GM11168 (cell line): Measurements from ENCODE around the gene WSCD1.

Experiments used
- in situ Hi-C: fragments of 300-500 bp; cut with MboI; formaldehyde crosslinking; loops from one replicate; pipeline ENCODE4 v1.12.0; 2022; ENCODE audit warnings: low sequenced_read_pairs; ENCODE audit not compliant: unreplicated experiment

WSCD1 gene

DNA sequence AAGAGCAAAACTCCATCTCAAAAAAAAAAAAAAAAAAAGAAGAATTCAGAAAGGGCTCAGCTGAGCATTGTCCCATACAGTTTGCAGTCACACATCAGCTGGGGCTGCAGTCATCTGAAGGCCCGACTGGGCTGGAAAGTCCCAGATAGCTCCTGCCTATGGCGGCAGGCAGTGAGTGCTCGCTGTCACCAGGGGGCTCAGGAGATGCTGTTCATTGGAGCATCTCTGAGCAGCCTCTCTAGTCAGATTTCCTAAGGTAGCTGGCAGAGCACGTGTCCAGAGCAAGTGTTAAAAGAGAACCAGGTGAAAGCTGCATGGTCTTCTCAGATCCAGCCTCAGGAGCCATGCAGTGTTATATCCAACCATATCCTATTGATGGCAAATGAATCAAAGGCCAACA is 75.8 kb downstream of the WSCD1 start:
- in situ Hi-C loops: no loop called here

DNA sequence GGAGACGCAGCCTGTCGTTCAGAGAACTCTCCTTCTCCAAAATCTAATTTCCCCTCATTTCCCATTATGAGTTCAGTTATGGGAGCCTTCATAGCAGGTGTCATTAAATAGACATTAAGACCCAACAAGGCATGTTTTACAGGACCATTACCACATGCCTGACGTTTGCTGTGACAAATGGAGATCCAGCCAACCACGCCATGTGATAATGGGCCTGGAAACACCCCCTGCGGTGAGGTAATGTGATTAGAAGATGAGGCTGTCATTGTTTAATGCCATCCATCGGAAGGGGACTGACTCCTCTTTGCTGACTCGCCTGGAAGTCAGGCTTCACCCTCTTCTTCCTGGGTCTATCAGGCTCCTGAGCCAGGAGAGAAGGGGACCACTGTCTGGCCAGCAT is 76.9 kb downstream of the WSCD1 start:
- in situ Hi-C loops: no loop called here

DNA sequence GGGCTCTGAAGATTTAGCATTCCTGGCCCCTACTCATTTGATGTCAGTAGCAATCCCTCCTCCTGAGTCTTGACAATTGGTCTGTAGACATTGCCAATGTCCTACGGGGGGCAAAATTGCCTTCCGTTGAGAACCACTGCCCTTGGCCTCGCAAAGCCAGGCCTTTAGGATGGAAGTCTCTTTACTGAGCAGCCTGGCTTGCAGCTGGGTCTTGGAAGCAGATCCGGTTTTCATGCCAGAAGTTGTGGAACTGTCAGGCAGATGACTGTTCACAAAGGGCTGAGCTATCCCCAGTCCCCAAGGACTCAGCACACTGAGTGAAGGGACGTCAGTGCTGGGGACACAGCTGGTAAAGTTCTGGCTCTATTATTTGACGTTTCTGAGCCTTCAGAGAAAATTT is 83.2 kb downstream of the WSCD1 start:
- in situ Hi-C loops: no loop called here

DNA sequence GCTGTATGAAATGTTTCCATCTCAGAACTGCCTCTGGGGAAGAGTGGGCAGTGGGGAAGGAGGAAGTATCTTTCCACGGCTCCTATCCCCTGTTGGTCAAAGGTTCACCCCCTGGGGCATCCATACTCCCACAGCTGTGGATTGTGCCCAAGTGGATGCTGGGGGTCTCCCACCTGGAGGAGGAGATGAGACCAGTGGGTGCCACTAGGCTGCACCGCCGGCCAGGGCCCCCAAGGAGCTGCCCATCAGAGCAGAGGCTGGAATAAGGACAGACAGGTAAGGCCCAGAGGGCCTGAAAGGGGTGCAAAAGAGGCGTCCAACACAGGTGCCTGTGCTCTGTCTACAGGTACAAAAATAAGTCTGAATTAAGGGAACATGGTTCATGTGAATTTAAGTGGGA is 87.5 kb downstream of the WSCD1 start:
- in situ Hi-C loops: no loop called here

DNA sequence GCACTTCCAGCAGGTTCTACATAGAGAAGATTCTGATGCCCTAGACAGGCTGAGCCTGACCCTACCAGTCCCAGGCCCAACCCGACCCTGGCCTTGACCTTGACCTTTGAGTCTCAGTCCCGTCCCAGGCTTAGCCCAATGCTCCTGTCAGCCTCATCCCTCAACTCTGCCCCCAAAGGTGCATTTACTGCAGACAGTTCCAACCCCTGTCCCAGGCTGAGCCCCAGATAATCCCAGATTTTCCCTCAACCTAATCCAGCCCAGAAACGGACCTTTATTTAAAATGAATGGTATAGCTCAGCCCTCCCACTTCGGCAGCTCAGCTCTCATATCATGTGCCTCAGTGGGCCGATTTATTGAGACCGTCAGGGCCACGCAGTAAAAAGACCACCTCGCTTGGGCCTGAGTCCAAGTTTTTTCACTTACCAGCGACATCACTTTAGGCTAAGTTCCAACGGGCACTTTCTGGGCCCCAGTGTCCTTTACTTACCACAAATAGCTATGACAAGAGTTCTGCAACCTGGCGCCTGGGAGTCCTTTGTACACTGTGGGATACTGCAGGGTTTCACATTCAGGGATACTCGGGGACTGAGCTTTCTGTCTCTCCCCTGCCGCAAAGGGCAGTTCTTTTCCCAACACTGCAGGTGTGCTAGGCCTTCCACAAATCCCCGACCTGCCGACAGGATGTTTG is 89.5 kb downstream of the WSCD1 start:
- in situ Hi-C loops: no loop called here

DNA sequence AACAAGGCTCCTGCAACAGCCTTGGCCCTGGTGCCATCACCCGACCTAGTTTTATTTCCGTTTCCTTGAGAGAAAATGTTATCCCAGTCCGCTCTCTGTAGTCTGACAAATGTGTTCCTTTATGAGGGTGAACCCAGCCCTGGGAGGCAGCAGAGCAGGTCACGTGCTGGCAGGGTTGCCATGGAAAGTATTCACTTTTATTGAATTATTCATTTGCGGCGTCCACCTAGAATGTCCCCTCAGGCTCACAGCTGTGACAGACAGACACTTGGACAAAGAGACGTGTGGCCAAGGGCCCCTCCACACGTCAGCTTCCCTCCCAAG is 90.0 kb downstream of the WSCD1 start:
- in situ Hi-C loops: no loop called here

DNA sequence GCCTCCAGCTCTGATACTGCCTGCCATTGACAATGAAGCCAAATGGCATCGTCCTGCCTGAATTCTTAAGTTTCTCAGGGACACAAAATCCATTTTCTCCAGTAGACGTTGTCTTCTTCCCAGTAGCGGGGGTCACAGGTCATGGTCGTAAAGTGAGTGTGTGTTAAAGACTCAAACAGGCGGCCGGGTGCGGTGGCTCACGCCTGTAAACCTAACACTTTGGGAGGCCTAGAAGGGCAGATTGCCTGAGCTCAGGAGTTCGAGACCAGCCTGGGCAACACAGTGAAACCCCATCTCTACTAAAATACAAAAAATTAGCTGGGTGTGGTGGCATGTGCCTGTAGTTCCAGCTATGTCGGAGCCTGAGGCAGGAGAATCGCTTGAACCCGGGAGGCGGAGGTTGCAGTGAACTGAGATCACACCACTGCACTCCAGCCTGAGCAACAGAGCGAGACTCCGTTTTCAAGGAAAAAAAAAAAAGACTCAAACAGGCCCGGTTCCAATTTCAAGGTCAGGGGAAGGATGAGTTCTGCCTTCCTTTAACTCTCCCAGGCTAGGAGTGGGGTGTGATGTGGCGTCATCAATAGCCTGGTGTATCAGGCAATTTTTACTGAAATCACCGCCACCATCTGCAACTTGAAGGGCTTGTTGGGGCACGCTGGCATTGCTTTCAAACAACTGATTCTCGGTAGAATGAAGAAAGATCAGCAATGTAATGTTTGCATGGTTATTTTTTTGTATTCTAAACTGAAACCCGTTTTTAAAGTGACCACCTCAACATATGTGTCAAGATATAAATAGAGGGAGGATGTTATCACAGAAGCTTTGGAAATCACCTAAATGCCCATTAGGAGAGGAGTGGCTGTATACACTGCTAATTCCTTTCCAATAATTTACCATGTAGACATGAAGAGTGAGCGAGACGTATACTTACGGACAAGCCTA is 91.0 kb downstream of the WSCD1 start:
- in situ Hi-C loops: no loop called here

DNA sequence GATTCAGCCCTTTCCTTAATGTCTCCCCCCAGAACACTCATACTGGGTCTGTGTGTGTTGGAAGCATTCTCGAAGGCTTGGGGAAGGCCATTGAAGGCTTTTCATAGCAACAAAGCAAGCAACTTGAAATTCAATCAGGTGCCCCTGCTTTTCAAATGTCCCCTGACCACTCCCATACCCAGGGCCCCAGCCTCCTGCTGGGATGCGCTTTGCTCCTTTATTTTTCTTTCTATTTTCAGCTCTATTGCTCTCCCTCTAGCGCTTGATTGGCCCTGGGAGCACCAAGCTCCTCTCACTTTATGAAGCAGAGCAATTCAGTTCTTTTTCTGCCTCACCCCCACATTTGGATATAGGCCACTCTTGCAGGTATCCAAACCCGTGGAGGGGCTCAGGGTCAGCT is 92.0 kb downstream of the WSCD1 start:
- in situ Hi-C loops: no loop called here

DNA sequence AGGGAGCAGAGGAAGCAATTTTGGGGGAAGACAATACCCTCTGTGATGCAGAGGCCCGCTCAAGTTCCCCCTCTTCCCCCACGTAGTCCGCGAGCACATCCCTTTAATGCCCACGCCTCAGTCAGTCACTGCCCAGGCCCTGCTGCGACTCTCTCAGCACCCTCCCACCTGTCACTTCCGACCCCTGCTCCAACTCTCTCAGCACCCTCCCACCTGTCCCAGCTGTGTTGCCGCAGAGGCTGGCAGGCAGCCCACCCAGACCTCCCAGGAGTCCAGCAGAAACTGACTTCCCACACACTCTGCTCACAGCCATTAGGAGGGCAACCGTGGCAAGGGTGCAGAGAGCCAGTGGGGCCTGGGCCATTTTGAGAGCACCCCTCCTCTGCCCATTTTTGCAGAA is 92.7 kb downstream of the WSCD1 start:
- in situ Hi-C loops: no loop called here

DNA sequence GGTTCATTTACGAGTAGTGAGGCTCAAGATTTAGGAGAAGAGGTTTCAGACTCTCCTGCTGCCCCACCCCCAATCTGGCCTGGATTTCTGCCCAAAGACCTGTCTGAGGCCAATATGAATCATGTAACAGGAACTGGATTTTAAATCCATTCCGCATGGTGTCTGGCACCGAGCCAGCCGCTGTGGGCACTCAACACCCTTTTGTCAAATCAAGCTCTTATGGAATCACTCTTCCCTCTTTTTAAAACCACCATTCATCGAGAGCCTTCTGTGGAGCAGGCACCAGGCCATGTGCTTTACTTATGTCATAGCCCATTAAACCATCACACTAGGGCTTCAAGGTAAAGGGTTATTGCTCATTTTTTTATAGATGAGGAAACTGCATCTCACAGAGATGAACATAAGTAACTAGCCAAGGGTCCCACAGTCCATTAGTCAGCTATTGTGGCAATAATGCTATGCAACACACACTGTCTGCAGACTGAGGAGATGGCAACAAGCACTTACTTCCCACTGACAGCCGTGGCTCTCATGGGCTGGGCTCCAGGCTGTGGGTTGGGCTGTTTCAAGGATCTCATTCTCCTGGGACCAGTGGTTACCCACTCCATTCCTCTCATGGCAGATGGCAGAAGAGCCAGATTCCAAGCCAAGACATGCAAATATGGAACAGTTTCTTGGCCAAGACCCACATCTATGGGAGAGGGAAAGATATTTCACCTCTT is 93.6 kb downstream of the WSCD1 start:
- in situ Hi-C loops: no loop called here

DNA sequence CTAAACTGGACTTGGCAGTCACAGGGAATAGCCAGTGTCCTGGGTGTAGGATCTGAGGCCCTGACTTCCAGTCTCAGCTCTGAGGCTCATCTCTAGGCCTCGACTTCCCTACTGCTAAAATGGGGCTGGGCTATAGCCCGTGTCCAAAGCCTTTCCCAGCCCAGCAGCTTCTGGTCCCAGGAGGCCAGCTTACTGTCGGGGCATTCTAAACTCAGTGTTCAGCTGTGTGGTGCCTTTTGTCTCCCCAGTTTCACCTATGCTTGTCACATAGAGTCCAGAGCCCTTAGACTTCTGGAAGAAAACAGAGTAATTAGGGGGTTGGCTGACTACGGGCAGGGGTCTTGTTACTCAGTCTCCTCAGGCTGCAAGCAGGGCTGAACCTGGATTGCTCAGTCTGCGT is 94.8 kb downstream of the WSCD1 start:
- in situ Hi-C loops: no loop called here

DNA sequence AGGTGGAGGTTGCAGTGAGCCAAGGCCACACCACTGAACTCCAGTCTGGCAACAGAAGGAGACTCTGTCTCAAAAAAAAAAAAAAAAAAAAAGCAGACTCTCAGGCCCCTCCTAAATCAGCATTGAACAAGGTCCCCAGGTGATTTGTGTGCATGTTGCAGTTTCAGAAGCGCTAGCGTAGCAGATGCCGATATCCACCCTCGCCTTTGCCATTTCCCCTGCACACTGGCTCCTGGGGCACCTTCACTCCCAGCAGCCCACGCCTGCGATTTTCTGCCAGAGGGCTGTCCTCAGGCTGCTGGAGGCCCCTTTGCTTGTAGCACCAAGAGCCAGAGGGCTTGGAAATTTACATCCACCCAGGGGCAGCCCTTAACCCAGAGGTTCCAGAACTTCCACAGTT is 95.6 kb downstream of the WSCD1 start:
- in situ Hi-C loops: no loop called here

DNA sequence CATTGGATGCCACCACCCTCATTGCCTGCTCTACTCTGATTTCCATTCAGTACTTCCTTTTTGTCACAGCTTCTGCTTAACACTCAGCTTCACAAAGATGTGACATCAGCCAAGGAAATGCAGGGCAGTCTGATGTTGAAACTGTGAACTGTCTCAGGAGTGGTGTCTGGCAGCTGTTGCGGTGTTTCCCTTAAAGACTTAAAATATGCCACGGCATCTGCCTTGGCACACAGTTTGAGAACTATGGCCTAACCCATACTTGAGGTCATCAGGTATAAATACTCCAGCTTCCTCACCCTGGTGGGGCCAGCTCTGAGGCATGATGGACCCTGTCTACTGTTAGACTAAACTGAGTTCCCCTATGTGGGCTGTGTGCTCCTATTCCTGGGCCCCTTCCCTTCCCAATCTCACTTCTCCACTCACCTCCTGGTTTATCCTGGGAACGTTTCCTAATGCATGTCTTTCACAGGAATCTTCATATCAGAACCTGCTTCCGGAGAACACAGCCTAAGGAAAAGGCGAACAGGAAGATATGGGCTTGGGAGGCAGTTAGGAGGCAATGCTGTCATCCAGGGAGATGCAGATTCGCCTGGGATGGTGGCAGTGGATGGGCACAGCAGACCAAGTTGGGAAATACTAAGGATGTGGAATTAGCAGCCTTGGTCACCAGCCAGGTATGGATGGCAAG is 96.5 kb downstream of the WSCD1 start:
- in situ Hi-C loops: no loop called here

DNA sequence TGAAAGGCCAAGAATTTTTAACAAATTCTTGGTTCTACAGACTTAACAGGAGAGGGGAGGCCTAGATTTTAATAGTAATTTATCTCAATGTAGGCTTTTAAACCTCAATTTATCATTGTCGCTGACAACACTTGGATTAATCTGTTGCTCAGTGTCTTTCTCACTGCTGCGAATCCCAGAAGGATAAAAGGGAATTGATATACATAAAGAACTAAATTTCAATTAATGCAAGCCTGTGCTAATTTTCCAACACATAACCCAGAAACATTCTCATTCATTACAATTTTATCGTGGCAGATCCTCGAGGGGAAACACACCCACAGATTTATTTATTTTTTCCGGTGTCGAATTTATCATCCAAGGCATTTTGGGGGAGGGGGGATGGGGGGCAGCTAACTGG is 98.1 kb downstream of the WSCD1 start:
- in situ Hi-C loops: no loop called here

DNA sequence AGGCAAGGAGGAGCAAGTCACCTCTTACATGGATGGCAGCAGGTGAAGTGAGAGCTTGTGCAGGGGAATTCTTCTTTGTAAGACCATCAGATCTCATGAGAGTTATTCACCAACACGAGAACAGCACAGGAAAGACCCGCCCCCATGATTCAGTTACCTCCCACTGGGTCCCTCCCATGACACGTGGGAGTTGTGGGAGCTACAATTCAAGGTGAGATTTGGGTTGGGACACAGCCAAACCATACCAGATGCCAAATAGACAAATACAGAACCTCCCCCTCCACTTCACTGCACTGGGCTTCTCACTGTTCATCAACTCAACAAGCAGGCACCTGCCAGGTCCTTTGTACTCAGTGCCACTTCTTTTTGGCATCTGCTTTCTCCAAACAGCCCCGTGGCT is 100.2 kb downstream of the WSCD1 start:
- in situ Hi-C loops: no loop called here

DNA sequence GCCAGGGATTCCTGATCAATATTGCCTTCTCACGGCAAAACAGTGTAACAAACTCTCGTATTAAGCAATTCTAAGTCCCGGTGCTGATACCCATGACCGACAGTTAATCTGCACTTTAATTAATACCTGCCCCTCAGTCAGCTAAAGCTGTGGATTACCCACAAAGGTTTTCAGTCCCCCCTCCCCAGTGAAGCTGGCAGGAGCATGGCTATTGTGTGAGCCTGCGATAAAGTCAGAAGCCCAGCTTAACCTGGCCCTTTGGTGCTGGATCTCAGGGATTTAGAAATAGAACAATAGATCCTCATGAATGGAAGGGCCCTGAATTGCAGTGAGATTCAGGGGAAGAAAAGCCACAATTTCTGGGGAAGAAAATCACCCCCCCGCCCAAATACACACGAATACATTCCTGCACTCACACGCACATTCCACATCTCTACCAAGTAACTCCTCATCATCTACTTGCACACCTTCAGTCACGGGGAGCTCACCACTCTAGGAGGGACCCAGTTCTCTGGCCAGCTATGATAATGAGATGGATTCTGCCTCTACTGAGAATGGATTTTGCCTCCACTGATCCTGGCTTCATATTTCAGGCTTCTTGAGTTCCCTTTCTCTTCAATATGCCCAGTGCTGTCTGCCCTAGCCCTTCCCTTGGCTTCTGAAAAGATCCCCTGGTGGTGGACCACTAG is 102.6 kb downstream of the WSCD1 start:
- in situ Hi-C loops: no loop called here

DNA sequence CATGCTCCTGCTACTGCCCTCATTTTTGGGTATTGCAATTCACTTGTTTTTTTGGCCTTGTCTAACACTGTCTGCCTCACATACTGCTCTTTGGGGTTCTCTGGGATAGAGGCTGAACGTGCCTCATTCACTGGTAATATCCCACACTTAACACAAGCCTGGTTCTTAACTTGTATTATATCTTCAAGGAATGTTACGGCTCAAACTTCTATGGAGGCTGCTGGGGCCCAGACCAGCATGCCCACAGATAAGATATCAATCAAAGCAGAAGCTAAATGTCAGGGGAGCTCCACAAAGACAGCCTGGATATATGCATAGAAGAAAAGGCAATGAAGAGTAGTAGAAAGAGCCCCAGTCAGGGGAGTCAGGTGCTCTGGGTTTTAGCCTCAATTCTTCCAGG is 103.5 kb downstream of the WSCD1 start:
- in situ Hi-C loops: no loop called here
